B cell (primary cell): ENCODE data around the gene RASGRP3.

Experiments used
- CTCF ChIP-seq: fragments of 200-600 bp; IDR thresholded peaks from one replicate; pipeline ENCODE4 v1.8.0; 2022; ENCODE audit warnings: antibody characterized with exemption, mild to moderate bottlenecking
- EZH2 ChIP-seq: IDR thresholded peaks from 2 replicates; pipeline ENCODE4 v1.6.1; 2012; ENCODE audit warnings: borderline replicate concordance, low read depth, mild to moderate bottlenecking, moderate library complexity, low read length; ENCODE audit not compliant: insufficient read depth, poor library complexity, severe bottlenecking

GRCh38 chr2:33430856-33431255 is 45.6 kb upstream of the RASGRP3 start:
- no peak for TF ChIP-seq EZH2
- no peak for TF ChIP-seq CTCF
